Body of pancreas (tissue), 4 donors: Measurements from ENCODE around the gene ATCAY. TPM values are rescaled to one million over a fixed set of nuclear protein-coding genes. Genes with fewer than 3 reads are reported as not detected.
A peak's percentile ranks its signal among the peaks of the same experiment; 100 is the strongest.

Experiments
- ATAC-seq: fragments of 150-250 bp; one replicate; pipeline ENCODE4 v1.9.1; 2016
- DNase-seq, 4 donors: peaks; one replicate each; pipeline ENCODE4 v3.0.0-alpha.2; 2019
- H3K27ac ChIP-seq, 4 donors: fragments of 200-600 bp; sonication (generic); 1 replicate in 3 of 4; 2 replicates in 1 of 4; pipeline versions ENCODE4 v1.5.1 to v1.6.1; 2016 to 2019; ENCODE audit warnings: mild to moderate bottlenecking in 1 of 4, mixed read lengths in 1 of 4, moderate library complexity in 1 of 4
- H3K27me3 ChIP-seq, 2 donors: fragments of 200-600 bp; sonication (generic); one replicate each; pipeline ENCODE4 v1.6.0; 2016; ENCODE audit warnings: mild to moderate bottlenecking in 1 of 2
- H3K36me3 ChIP-seq, 2 donors: fragments of 200-600 bp; sonication (generic); replicated peaks in 1 of 2; 2 replicates each; pipeline ENCODE4 v1.5.1; 2016; ENCODE audit warnings: low read depth in 2 of 2; ENCODE audit not compliant: insufficient read depth in 1 of 2
- H3K4me1 ChIP-seq: fragments of 200-600 bp; sonication (generic); one replicate; pipeline ENCODE4 v1.6.0; 2016
- H3K4me3 ChIP-seq, 2 donors: fragments of 200-600 bp; sonication (generic); 1 replicate in 1 of 2; 2 replicates in 1 of 2; pipeline ENCODE4 v1.5.1; 2016 to 2019
- H3K9me3 ChIP-seq, 3 donors: fragments of 200-600 bp; sonication (generic); 1 replicate in 2 of 3; 2 replicates in 1 of 3; pipeline ENCODE4 v1.5.1; 2016
- CTCF ChIP-seq, 7 experiments: fragments of 450-650 bp in 4 of 7; fragments of 200-600 bp in 3 of 7; sonication (generic) in 3 of 7; IDR thresholded peaks; one replicate each; pipeline ENCODE4 v1.5.1; 2016 to 2019; ENCODE audit warnings: antibody characterized with exemption in 7 of 7
- POLR2A ChIP-seq, 3 donors: fragments of 450-650 bp; IDR thresholded peaks; one replicate each; pipeline ENCODE4 v1.6.1; 2016; ENCODE audit warnings: antibody characterized with exemption in 3 of 3, mild to moderate bottlenecking in 2 of 3
- WGBS, 2 donors: methylation state at CpG; one replicate each; pipeline ENCODE4 v1.1.5; 2017; 5-methylcytosine and 5-hydroxymethylcytosine counted together
- intact Hi-C: fragments of 100-400 bp; cut with DNase I; formaldehyde crosslinking; loops from one replicate; pipeline ENCODE4 v1.15.1; 2023
- total RNA-seq, 2 donors: library from RNA; depleted of rRNA; stranded (reverse); fragments of >200 nt; gene quantifications; one replicate each; pipeline ENCODE4 v1.1.0, GENCODE V29; 2016

ATCAY gene
- total RNA-seq, 2 donors from 2014 or later: 1.6 TPM; not detected in 1

GRCh38 chr19:3851254-3852176 lies 29.0 kb upstream of the ATCAY start:
- no peaks in the 10 kb centered on the region for H3K27me3 ChIP-seq
- TF ChIP-seq CTCF (IDR thresholded peaks at IDR 0.05): no peak
- no peak for TF ChIP-seq POLR2A (IDR thresholded peaks at IDR 0.05)
- H3K4me1 ChIP-seq: no peaks in the 10 kb centered on the region
- DNase-seq (no peak), ATAC-seq (no peak)
- H3K36me3 ChIP-seq: no peaks in the 10 kb centered on the region
- WGBS, 2 donors: 90% methylated on average over 10 to 11 of the region's 11 CpGs
- intact Hi-C loops: no loop called here
- peaks cover 0 to 16% (median 0%) of the 10 kb centered on the region in 3 donors for H3K9me3 ChIP-seq
- H3K27ac ChIP-seq: no peak overlapping the region
- H3K4me3 ChIP-seq: no peak overlapping the region

GRCh38 chr19:3852177-3852511 lies 28.3 kb upstream of the ATCAY start:
- Histone ChIP-seq H3K27me3 (no peaks in the 10 kb centered on the region), H3K9me3 (peaks cover 0 to 16% (median 0%) of the 10 kb centered on the region in 3 donors), H3K36me3 (no peaks in the 10 kb centered on the region), H3K4me3 (no peak overlapping the region), H3K27ac (no peak overlapping the region), H3K4me1 (no peaks in the 10 kb centered on the region)
- DNase-seq (no peak), ATAC-seq (no peak)
- intact Hi-C loops: no loop called here
- TF ChIP-seq CTCF (IDR thresholded peaks at IDR 0.05): no peak
- TF ChIP-seq POLR2A (IDR thresholded peaks at IDR 0.05): no peak
- 77 to 80% methylated on average over 1 of the region's 1 CpG for WGBS, 2 donors

GRCh38 chr19:3852614-3853254 lies 27.8 kb upstream of the ATCAY start:
- ATAC-seq: no peak
- WGBS, 2 donors: 69 to 92% methylated on average over 2 to 4 of the region's 4 CpGs

GRCh38 chr19:3855320-3855719 lies 25.2 kb upstream of the ATCAY start:
- Histone ChIP-seq H3K27ac (no peak overlapping the region), H3K27me3 (no peaks in the 10 kb centered on the region), H3K9me3 (peaks cover 0 to 16% (median 0%) of the 10 kb centered on the region in 3 donors), H3K4me3 (no peak overlapping the region), H3K36me3 (no peaks in the 10 kb centered on the region), H3K4me1 (no peaks in the 10 kb centered on the region)
- intact Hi-C loops: no loop called here
- 81 to 90% methylated on average over 15 to 19 of the region's 19 CpGs for WGBS, 2 donors
- ATAC-seq: no peak
- TF ChIP-seq POLR2A (IDR thresholded peaks at IDR 0.05) (no peak), CTCF (IDR thresholded peaks at IDR 0.05) (no peak)
- no peak for DNase-seq

More at GRCh38 chr19:3852614-3853254, 27.8 kb upstream of the ATCAY start:
- intact Hi-C loops: no loop called here
- Histone ChIP-seq H3K27me3 (no peaks in the 10 kb centered on the region), H3K4me1 (no peaks in the 10 kb centered on the region), H3K9me3 (peaks cover 0 to 16% (median 0%) of the 10 kb centered on the region in 3 donors), H3K27ac (no peak overlapping the region), H3K4me3 (no peak overlapping the region), H3K36me3 (no peaks in the 10 kb centered on the region)
- DNase-seq: peak in 2 of 4 donors; percentile 14 to 17
- TF ChIP-seq CTCF (IDR thresholded peaks at IDR 0.05) (peak in 1 of 7 experiments; percentile 10), POLR2A (IDR thresholded peaks at IDR 0.05) (no peak)
